Right cardiac atrium (tissue), 5 donors: ENCODE results near the gene ASTN2. TPM values are rescaled to one million over a fixed set of nuclear protein-coding genes. Genes with fewer than 3 reads are reported as not detected.
A peak's percentile ranks its signal among the peaks of the same experiment; 100 is the strongest.

ENCODE experiments used
- ATAC-seq, 2 donors: fragments of 200-7000 bp; cut with Tn5 transposase; one replicate each; pipeline versions ENCODE4 v1.8.0 to v1.9.1; 2020; ENCODE audit warnings: moderate library complexity in 2 of 2, mild to moderate bottlenecking in 1 of 2
- DNase-seq, 3 donors: peaks; one replicate each; pipeline ENCODE4 v3.0.0-alpha.2; 2020
- H3K27ac ChIP-seq: one replicate; pipeline ENCODE4 v1.5.1; 2013; ENCODE audit warnings: mild to moderate bottlenecking, low read length, control low read depth, moderate library complexity
- H3K27me3 ChIP-seq: one replicate; pipeline ENCODE4 v1.6.1; 2013; ENCODE audit not compliant: control insufficient read depth, insufficient read depth
- H3K4me1 ChIP-seq: one replicate; pipeline ENCODE4 v1.6.1; 2013; ENCODE audit warnings: low read length; ENCODE audit not compliant: control insufficient read depth, insufficient read depth
- H3K4me3 ChIP-seq: one replicate; pipeline ENCODE4 v1.5.1; 2013; ENCODE audit warnings: low read length, control low read depth
- H3K9me3 ChIP-seq: one replicate; pipeline ENCODE4 v1.6.1; 2013; ENCODE audit warnings: low read length; ENCODE audit not compliant: control insufficient read depth
- WGBS: extraction: QIAGEN DNeasy Blood & Tissue Kit; methylation state at CpG from one replicate; pipeline ENCODE4 v1.1.7; 2013; 5-methylcytosine and 5-hydroxymethylcytosine counted together
- intact Hi-C, 4 donors: fragments of 100-400 bp; cut with DNase I; formaldehyde crosslinking; loops; one replicate each; pipeline versions ENCODE4 v1.11.0 to v1.14.0; 2022 to 2023
- polyA plus RNA-seq: library from polyadenylated mRNA; stranded (reverse); fragments of 200-250 nt; gene quantifications from one replicate; pipeline ENCODE4 v1.2.3, GENCODE V29; 2013
- total RNA-seq, 4 donors: library from RNA; stranded (reverse); fragmentation: NEBNext Ultra II Directional; extraction: Animal tissue kit (Norgen Biotek cat#: 25700); gene quantifications; one replicate each; pipeline ENCODE4 v1.2.1, GENCODE V29; 2021
- donor health status: healthy with polysubstance abuse.
- donor health status: DM: no; HTN: yes; CAD: no.
- donor health status: DM: no; HTN: no; CAD: no.
- donor health status: DM: no; HTN: yes; CAD: no; lungs with severe emphysema.
- donor health status: DM: yes; HTN: yes; CAD: no.

ASTN2 gene
- total and polyA plus RNA-seq, 5 donors, result 18.1 to 79.3 (median 59.8) TPM

DNA sequence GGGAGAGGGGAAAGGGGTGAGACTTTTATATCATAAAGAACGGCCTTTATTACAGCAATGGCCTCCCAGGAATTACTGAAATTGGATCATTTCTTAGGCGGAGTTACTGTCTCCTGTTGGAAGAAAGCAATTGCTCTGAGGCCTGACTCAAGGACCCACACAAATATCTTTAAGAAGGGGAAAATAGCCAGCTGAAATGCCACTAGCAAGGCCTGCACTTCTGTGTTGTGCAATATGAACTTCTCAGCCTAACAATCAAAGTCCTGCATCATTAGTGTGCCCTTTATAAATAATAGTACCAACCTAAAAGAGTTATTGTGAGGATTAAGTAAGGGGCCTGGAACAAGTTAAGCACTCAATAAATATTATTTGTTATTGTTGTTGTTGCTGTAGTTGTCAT, 757.9 kb downstream of the ASTN2 start:
- H3K4me1 ChIP-seq, result peaks cover 3% of the 10 kb centered on the region
- 46% methylated on average over 2 of the region's 2 CpGs for WGBS
- ATAC-seq, result peak; percentile 11 to 20
- intact Hi-C loops, result loop anchor here in 3 of 4 donors (5.0 to 10.0 kb wide), 3 partner anchors 162 to 1062 kb away; partner anchors contain the start of gene PAPPA (in 2 of the 3)
- no peak for DNase-seq
- H3K4me3 ChIP-seq, result no peak overlapping the region
- H3K27me3 ChIP-seq, result no peaks in the 10 kb centered on the region
- no peaks in the 10 kb centered on the region for H3K9me3 ChIP-seq
- peak overlapping the region; percentile 62 for H3K27ac ChIP-seq

DNA sequence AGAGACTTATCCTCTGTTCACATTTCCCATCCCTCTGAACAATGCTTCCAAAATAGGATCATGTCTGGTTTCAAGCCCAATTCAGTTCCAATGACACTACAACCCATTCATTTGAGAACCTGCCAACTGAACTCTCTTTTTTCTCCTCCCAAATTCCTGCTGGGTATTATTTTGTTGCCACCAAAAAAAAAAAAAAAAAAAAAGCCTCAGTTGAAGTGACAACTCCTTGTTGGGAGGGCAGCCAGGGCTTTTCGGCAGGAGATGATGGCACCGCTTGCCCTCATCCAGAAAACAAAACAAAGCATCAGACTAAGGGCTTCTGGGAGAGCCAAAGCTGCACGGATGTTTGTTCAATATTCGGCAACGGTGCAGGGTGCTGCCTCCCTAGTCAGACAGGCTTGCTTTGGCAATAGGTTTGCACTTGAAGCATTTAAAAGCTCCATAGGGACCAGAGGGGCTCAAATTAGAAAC, 758.3 kb downstream of the ASTN2 start:
- ATAC-seq, result peak; percentile 15 to 62
- H3K4me1 ChIP-seq, result peaks cover 3% of the 10 kb centered on the region
- intact Hi-C loops, result loop anchor here in 3 of 4 donors (5.0 to 10.0 kb wide), 3 partner anchors 162 to 1062 kb away; partner anchors contain the start of gene PAPPA (in 2 of the 3)
- peak overlapping the region; percentile 62 for H3K27ac ChIP-seq
- WGBS, result 30% methylated on average over 5 of the region's 5 CpGs
- no peak overlapping the region for H3K4me3 ChIP-seq
- DNase-seq, result peak; percentile 32 to 79 (median 67)
- no peaks in the 10 kb centered on the region for H3K27me3 ChIP-seq
- H3K9me3 ChIP-seq, result no peaks in the 10 kb centered on the region

DNA sequence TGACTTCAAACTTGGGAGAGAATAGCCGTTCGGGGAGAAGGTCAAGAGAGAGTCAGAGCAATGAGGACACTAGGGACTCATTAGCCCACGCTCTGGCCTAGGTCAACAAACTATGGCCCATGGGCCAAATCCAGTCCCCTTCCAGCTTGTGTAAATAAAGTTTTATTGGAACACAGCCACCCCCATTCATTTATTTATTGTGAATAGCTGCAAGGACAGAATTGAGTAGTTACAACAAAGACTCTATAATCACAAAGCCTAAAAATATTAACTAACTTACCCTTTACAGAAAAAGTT, 760.9 kb downstream of the ASTN2 start:
- 63% methylated on average over 3 of the region's 3 CpGs for WGBS
- Histone ChIP-seq H3K4me1 (peaks cover 3% of the 10 kb centered on the region), H3K9me3 (no peaks in the 10 kb centered on the region), H3K27ac (no peak overlapping the region), H3K27me3 (no peaks in the 10 kb centered on the region), H3K4me3 (no peak overlapping the region)
- DNase-seq (peak in 1 of 3 donors; percentile 29), ATAC-seq (peak; percentile 37 to 55)
- intact Hi-C loops, result loop anchor here in 3 of 4 donors (10.0 kb wide), 2 partner anchors 159 to 1059 kb away; no protein-coding TSS in a partner anchor

DNA sequence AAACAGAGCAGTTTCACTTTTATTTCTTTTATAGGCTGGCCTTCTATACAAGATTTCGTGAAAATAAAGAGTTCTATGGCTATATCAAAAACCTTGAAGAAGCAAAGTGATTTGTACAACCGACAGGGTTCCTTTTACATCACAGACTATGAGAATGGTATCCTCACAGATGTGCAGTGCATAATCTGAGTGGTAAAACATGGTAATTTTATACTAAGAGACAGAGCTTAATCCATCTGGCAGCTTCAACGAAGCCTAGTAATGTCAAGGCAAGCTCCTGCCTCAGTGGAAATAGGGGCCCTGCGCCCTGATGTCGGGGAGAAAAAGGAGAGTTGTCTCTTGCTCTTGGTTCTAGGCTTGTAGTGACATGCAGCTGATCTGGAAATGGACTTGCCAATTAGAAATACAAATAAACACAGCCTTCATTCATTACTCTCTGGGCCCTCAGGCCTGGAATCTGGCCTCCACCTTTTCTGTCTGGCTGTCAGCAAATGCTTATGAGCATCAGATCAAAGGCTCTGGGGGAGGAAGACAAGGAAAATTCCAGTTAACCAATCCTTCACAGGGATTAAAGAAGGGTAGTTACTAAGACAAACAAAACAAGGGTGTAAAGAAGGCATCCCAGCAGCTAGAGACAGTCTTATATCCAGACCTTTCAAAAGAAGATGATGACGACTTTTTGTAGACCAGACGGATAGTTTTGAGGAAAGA, 761.4 kb downstream of the ASTN2 start:
- ATAC-seq, result no peak
- intact Hi-C loops, result loop anchor here in 3 of 4 donors (10.0 kb wide), 2 partner anchors 159 to 1059 kb away; no protein-coding TSS in a partner anchor
- H3K4me3 ChIP-seq, result no peak overlapping the region
- WGBS, result 80% methylated on average over 7 of the region's 7 CpGs
- DNase-seq, result no peak
- H3K27me3 ChIP-seq, result no peaks in the 10 kb centered on the region
- H3K4me1 ChIP-seq, result peaks cover 3% of the 10 kb centered on the region
- H3K27ac ChIP-seq, result peak overlapping the region; percentile 2
- no peaks in the 10 kb centered on the region for H3K9me3 ChIP-seq

DNA sequence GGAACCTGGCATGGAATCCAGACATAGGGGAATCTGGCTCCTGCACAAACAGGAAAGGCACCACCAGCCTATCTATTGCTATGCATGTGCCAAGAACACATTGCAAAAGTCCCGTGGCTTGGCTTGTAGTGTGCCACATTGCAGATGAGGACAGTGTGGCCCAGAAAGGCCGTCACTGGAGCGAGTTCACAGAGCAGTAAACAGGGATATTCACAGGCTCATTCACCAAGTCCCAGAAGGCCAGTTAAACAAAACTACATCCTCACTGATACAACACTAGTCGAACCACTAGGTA, 767.4 kb downstream of the ASTN2 start:
- Histone ChIP-seq H3K27me3 (no peaks in the 10 kb centered on the region), H3K27ac (peak overlapping the region; percentile 71), H3K4me3 (no peak overlapping the region), H3K9me3 (no peaks in the 10 kb centered on the region), H3K4me1 (peaks cover 2% of the 10 kb centered on the region)
- WGBS, result 36% methylated on average over 4 of the region's 4 CpGs
- intact Hi-C loops, result loop anchor here in 3 of 4 donors (5.0 to 10.0 kb wide), 4 partner anchors 70 to 1055 kb away; no protein-coding TSS in a partner anchor
- ATAC-seq (peak; percentile 92 to 95), DNase-seq (peak; percentile 67 to 84 (median 73))

DNA sequence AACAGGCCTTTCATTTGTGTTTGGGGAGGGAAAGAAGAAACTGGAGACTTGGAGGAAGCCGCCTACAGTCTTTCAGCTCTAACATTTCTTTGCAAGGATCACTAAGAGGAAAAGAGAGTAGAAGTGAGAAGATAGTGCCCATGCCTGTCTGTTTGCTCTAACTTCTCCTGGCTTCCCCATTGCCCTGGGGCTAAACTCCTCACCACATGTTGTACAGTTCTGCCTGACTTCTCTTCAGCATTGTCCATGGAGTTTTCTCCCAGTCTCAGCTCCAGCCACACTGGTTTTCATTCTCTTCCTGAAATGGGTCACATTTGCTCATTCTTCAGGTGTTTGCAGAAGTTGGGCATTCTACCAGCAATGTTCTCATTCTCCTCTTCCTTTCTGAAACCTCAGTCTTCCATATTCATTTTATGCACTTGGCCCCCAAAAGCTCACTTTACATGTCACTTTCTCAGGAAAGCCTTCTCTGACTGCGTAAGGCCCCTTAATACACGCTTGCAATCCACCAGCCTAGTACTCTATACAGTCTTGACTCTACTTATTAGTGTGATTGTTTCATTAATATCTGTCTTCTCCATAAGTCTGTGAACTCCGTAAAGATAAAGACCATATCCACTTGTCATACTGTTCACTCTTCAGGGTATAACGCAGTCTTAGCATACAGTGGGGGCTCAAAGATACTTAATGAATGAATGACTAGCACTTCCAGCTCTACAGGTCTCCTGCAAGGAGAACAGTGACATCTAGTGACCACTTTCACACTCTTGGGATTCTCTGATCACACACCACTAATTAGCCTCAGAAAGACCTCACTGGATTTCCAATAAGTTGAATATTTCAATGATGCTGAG, 768.0 kb downstream of the ASTN2 start:
- intact Hi-C loops, result loop anchor here in 3 of 4 donors (5.0 to 10.0 kb wide), 4 partner anchors 70 to 1055 kb away; no protein-coding TSS in a partner anchor
- H3K4me1 ChIP-seq, result peaks cover 2% of the 10 kb centered on the region
- H3K27ac ChIP-seq, result peak overlapping the region; percentile 42
- ATAC-seq (peak; percentile 77 to 85), DNase-seq (no peak)
- H3K27me3 ChIP-seq, result no peaks in the 10 kb centered on the region
- H3K4me3 ChIP-seq, result no peak overlapping the region
- H3K9me3 ChIP-seq, result no peaks in the 10 kb centered on the region
- 75% methylated on average over 5 of the region's 5 CpGs for WGBS

DNA sequence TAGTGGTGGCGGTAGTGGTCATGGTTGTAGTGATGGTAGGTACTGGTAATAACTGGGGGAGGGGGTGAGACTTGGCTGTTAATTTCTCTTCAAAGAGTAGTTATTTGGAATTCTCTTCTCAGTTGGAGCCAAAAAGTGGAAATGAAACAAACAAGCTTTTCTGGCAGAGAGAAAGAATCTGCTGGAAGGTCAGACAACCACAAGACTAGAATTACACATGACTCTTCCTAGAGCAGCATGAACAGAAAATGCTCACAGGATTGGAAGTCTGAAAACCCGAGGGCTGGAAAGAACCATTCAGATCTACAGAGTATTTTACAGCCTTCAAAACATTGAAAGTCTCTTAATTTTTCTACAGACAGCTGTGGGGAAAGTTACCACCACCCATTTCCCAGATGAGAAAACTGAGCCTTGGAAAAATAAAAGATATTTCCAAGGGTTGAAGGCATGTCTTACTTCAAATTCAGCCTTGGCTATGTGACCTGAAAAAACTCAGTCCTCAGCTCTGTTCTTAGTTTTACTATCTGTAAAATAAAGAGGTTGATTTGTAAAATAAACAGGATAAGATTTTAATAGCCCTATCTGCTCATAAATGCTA, 770.7 kb downstream of the ASTN2 start:
- no peak for ATAC-seq
- Histone ChIP-seq H3K9me3 (no peaks in the 10 kb centered on the region), H3K27me3 (no peaks in the 10 kb centered on the region), H3K27ac (no peak overlapping the region), H3K4me1 (peaks cover 2% of the 10 kb centered on the region), H3K4me3 (no peak overlapping the region)
- WGBS, result 73% methylated on average over 2 of the region's 2 CpGs
- intact Hi-C loops, result loop anchor here in 2 of 4 donors (10.0 kb wide), 2 partner anchors 69 to 1049 kb away; no protein-coding TSS in a partner anchor
- DNase-seq, result no peak

DNA sequence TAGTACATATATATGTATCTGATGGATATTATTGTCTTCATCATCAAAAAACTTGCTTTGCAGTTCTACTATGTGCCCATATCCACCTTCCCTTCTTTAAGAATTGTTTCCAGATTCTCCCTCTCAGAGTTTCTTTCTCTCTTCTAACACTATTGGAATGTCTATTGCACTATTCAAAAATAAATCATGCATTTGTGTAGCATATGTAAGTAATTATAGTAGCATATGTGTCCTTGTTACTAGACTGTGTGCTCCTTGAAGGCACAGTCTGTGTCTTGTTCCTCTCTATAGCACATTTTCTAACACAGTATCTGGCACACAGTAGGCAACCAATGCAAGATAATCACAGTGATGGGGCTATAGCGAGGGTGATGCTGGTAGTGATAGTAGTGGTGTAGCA, 771.2 kb downstream of the ASTN2 start:
- Histone ChIP-seq H3K27me3 (no peaks in the 10 kb centered on the region), H3K4me1 (peaks cover 2% of the 10 kb centered on the region), H3K27ac (no peak overlapping the region), H3K4me3 (no peak overlapping the region), H3K9me3 (no peaks in the 10 kb centered on the region)
- WGBS, result 97% methylated on average over 1 of the region's 1 CpG
- DNase-seq, result no peak
- ATAC-seq, result no peak
- intact Hi-C loops, result loop anchor here in 2 of 4 donors (10.0 kb wide), 2 partner anchors 69 to 1049 kb away; no protein-coding TSS in a partner anchor

DNA sequence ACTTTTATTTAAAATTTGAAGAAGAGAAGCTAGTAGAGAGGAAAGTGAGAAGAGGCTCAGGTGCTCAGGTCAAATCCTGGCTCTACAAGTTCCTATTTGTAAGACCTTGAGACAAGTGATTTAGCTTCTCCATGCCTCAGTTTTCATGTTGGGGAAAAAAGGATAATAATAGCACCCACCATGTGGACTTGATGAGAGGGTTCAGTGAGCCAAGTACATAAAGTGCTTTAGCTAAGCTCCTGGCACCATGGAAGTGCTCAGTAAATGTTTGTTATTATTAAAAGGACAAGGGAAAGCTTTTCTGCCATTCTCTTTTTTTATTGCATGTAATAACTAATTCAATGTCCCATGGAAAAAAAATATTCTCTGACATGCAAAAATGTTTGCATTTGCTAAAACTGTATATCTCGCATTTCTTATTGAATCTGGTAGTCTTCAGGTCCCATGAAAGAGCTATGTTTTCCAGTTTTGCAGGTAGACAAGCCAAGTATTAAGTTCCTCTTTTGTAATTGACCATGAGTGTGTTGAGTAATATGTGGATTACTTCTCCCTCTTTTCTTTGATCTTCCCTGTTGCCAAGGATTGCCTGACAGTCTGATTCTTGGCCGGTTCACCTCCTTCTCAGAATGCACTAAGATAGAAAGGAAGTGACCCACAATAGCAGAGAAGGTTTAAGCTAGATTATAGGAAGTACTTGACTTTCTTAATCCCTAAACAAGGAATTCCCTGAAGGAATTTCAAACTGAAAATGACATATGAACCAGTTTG, 773.4 kb downstream of the ASTN2 start:
- WGBS, result 71% methylated on average over 2 of the region's 2 CpGs
- ATAC-seq (peak in 1 of 2 donors; percentile 47), DNase-seq (no peak)
- Histone ChIP-seq H3K27ac (no peak overlapping the region), H3K4me3 (no peak overlapping the region), H3K27me3 (no peaks in the 10 kb centered on the region), H3K9me3 (no peaks in the 10 kb centered on the region), H3K4me1 (peaks cover 2% of the 10 kb centered on the region)
- intact Hi-C loops, result loop anchor here in 2 of 4 donors (10.0 kb wide), 2 partner anchors 67 to 1047 kb away; no protein-coding TSS in a partner anchor

DNA sequence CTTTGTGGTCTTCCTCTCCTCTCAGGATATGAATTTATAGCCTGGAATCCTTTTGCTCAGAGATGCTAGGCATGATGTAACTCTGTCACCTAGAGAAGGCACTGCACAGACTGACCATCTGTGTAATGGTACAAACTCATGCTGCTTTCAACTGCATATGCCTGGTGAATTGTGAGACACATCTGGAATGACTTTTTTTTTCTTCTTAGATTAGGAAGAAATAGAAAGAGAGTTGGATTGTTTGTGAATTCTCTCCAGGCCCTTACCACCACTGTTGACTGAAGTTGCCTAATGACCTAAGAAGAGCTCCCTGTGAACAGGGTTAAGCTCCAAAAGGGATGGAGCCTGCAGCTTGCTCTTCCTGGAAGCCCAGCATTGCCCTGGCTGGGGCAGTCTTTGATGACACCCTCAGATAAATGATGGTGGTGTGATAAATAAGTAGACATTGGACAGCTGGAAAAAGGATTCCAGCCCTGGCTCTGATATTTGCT, 775.6 kb downstream of the ASTN2 start:
- no peak for DNase-seq
- peak; percentile 56 to 57 for ATAC-seq
- H3K4me1 ChIP-seq, result peaks cover 2% of the 10 kb centered on the region
- no peak overlapping the region for H3K4me3 ChIP-seq
- intact Hi-C loops, result no loop called here
- H3K27ac ChIP-seq, result no peak overlapping the region
- H3K27me3 ChIP-seq, result no peaks in the 10 kb centered on the region
- H3K9me3 ChIP-seq, result no peaks in the 10 kb centered on the region
